IPS-18a (cell line): ENCODE measurements around the gene MMAB.

Source experiments
- H3K27ac ChIP-seq: one replicate; pipeline ENCODE4 v1.5.1; 2013; ENCODE audit warnings: low read length
- H3K27me3 ChIP-seq: one replicate; pipeline ENCODE4 v1.6.1; 2013; ENCODE audit warnings: mild to moderate bottlenecking, low read length; ENCODE audit not compliant: control insufficient read depth, insufficient read depth
- H3K36me3 ChIP-seq: one replicate; pipeline ENCODE4 v1.6.1; 2013; ENCODE audit warnings: low read depth, low read length; ENCODE audit not compliant: control insufficient read depth
- H3K4me1 ChIP-seq: one replicate; pipeline ENCODE4 v1.6.1; 2013; ENCODE audit warnings: low read depth, low read length; ENCODE audit not compliant: control insufficient read depth
- H3K4me3 ChIP-seq: one replicate; pipeline ENCODE4 v1.5.1; 2013; ENCODE audit warnings: low read length
- H3K9ac ChIP-seq: one replicate; pipeline ENCODE4 v1.6.1; 2013; ENCODE audit warnings: mild to moderate bottlenecking, low read length, moderate library complexity
- H3K9me3 ChIP-seq: one replicate; pipeline ENCODE4 v1.6.1; 2013; ENCODE audit warnings: low read depth, low read length; ENCODE audit not compliant: control insufficient read depth

Gene MMAB

DNA sequence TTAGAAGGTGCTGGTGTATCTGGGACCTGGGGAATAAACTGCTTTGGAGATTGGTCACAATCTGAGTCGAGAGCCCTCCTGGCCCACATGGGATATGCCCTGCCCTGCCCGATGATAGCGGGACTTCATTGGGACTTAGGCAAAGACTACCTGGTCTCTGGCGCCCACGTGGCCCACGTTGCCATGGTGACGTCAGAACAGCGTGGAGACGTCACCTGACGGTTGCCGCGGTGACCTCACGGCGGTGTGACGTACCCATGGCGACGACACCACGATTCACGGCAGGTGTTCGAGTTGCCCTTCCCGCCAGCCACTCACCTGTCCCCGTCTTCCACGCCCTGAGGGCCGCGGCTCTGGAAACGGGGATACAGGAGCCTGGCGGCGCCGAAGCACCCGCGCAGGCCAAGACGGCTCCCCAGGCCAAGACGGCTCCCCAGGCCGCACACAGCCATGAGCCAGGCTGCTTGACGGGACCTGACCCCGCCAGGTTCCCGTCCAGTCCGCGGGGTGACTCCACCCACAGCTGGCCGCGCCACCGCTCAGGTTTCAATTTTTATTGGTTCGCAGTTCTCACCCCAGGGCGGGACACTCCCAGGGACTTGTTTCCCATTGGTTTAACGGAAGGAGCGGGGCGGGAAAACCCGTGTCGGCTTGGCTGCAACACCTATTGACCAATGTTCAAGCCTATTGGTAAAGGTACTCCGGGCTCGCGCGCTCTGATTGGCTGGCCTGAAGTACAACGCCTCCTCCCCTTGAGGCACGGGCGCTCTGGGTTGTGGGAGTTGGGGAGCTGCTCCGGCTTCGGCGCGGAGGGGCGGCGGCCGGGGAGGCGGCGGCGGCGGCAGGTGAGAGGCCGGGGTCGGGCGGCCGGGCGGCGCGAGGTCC, at the start of gene MMAB, which contains the start of gene MVK:
TSS of gene MMAB (minus strand) at position 476 of the 885 bp plus-strand sequence. CDS start at position 452, 24 bp downstream.
TSS of gene MVK (plus strand) at position 766 of the 885 bp plus-strand sequence. CDS start 1,029 bp downstream, outside the sequence.
- H3K27ac ChIP-seq = peak within 1 kb of the TSS; percentile 29
- peaks cover 10% of the 10 kb centered on the region for H3K4me1 ChIP-seq
- H3K36me3 ChIP-seq = peaks cover 32% of the 10 kb centered on the region
- peak within 1 kb of the TSS; percentile 62 for H3K9ac ChIP-seq
- H3K27me3 ChIP-seq = no peaks in the 10 kb centered on the region
- peak within 1 kb of the TSS; percentile 79 for H3K4me3 ChIP-seq
- no peaks in the 10 kb centered on the region for H3K9me3 ChIP-seq

DNA sequence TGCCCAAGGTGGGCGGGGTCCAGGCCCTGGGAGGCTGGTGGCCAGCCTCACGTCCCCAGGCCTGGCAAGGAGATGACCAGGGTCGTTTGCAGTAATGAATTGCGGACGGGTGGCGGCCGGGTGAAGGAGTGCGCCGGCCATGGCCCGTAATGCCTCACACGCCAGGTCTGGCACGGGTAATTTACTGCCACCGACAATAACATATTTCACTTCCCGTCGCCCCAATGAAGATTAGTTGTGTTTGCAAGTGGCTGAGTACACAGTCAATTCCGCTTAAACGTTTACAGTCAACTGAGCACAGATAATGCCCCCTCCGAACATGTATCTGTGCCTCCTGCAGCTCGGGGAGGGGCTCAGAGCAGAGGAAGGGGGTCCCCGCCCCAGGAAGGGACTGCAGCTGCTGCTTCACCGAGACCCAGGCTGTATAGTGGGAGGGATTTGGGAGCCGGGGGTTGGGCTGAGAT, 48.6 kb upstream of the MMAB start:
- no peak overlapping the region for H3K4me3 ChIP-seq
- no peaks in the 10 kb centered on the region for H3K36me3 ChIP-seq
- H3K27me3 ChIP-seq = no peaks in the 10 kb centered on the region
- H3K9me3 ChIP-seq = no peaks in the 10 kb centered on the region
- H3K9ac ChIP-seq = no peak overlapping the region
- no peak overlapping the region for H3K27ac ChIP-seq
- H3K4me1 ChIP-seq = no peaks in the 10 kb centered on the region

DNA sequence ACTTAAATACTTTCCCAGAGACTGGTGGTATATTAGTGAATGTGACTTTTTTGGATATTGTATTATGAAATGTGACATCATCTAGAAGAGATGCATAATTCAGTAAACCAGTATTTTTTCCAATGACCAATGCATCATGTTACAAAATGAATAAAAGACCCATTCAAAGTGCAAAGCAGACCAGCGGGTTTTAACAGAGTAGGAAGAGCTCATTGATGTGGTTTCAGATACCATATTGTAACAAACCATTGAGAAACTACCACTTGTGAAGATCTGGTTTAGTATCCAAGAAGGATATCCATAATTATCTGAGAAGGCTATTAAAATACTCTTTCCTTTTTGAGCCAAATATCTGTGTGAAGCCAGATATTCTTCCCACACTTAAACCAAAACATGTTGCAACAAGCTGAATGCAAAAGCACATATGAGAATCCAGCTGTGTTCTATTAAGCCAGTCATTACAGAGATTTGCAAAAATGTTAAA, 47.9 kb upstream of the MMAB start:
- Histone ChIP-seq H3K27me3 (no peaks in the 10 kb centered on the region), H3K4me3 (no peak overlapping the region), H3K9ac (no peak overlapping the region), H3K9me3 (no peaks in the 10 kb centered on the region), H3K27ac (no peak overlapping the region), H3K36me3 (no peaks in the 10 kb centered on the region), H3K4me1 (no peaks in the 10 kb centered on the region)

DNA sequence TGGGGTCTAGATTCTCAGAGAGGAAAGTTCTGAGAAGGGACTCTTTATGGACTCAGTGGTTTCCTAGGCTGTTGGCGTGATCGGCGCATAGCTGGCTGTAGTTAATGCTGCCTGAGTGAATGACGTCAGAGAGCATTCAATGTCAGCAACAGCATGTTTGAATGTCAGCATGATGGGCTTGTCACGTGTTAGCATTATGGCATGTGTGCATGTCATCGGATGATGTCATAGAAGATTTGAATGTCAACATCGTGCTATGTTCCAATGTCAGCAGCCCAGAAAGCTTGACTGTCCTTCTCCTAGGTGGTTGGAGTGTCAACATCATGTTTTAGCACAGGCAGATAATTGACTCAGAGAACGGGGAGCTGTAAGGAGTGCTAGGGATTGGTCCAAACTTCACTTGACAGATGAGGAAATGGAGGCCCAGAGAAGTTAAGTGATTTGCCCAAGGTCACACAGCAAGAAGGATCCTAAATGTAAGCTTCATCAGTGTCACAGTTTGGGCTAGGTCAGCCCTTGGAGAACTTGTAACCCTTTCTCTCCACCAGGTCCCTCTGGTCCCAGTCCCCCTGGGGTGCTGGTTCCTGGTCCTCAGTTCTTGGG, 45.8 kb upstream of the MMAB start:
- Histone ChIP-seq H3K4me1 (no peaks in the 10 kb centered on the region), H3K27me3 (no peaks in the 10 kb centered on the region), H3K9me3 (no peaks in the 10 kb centered on the region), H3K27ac (no peak overlapping the region), H3K9ac (no peak overlapping the region), H3K36me3 (no peaks in the 10 kb centered on the region), H3K4me3 (no peak overlapping the region)

DNA sequence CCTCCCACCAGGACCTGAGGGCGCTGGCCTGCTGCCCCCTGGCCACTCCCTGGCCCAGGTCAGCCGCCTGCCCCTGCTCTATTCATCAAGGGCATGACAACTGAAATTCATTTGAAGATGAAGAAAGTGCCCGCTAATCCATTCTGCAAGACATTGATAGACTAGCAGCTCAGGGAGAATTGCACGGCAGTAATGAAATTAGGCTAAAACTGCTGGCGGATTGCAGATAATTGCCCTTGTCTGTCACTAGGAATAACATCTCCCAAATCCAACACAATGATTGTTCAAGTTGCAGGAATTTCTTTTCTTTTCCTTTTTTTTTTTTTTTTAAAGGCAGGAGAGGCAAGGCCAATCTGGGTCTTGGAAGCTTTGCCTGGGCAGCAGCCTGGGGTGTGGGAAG, 44.8 kb upstream of the MMAB start:
- H3K27me3 ChIP-seq = no peaks in the 10 kb centered on the region
- H3K36me3 ChIP-seq = no peaks in the 10 kb centered on the region
- H3K9ac ChIP-seq = no peak overlapping the region
- H3K9me3 ChIP-seq = no peaks in the 10 kb centered on the region
- peaks cover 4% of the 10 kb centered on the region for H3K4me1 ChIP-seq
- no peak overlapping the region for H3K4me3 ChIP-seq
- H3K27ac ChIP-seq = no peak overlapping the region

DNA sequence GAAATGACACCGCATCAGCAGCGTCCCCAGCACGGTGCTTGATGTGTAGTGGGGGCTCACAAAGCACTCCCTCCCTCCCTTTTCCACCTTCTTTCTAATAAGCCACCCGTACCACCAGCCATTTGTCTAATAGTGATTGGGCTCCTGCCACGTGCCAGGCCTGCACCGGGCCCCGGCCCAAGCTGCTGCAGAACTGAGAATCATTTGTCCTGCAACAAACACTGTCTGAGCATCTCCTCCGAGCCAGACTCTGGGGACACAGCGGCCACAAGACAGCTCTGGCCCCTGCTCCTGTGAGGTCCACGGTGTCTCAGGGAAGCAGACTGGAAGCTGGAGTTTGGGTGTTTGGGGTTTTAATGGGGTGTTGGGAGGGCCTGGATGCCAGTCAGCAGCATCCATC, 44.2 kb upstream of the MMAB start:
- H3K27me3 ChIP-seq = no peaks in the 10 kb centered on the region

DNA sequence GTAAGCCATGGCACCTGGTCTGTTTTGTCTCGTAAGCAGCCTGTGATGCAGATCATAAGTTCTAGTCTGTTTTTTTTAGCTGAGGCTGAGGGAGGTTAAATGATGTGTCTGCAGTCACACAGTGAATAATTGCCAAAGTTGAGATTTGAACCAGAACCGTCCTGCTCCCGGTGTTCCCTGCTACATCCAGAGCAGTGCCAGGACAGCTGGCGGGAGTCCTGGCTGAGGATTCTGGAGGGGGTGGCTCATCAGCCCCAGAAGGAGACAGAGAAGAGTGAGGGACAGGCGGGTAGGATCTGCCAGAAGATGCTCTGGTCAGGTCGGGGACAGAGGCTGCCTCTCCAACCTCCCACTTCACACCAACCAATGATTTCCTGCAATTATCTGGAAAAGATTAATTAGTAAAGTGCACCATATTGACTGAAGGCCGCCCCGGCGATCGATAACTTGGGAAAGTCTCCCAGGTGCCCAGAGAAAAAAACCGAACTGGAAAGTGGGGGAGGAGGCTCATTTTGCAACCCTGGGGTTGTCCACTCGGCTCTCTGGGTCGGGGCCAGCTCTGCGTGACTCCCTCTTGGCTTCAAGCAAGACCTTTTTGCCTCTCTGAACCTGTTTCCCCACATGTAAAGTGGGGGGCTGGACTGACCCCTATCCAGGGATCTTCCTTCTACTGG, 42.4 kb upstream of the MMAB start:
- H3K4me3 ChIP-seq = no peak overlapping the region
- H3K9me3 ChIP-seq = no peaks in the 10 kb centered on the region
- H3K27me3 ChIP-seq = no peaks in the 10 kb centered on the region
- no peaks in the 10 kb centered on the region for H3K36me3 ChIP-seq
- peaks cover 5% of the 10 kb centered on the region for H3K4me1 ChIP-seq
- no peak overlapping the region for H3K9ac ChIP-seq
- no peak overlapping the region for H3K27ac ChIP-seq

More for the DNA sequence above, 44.2 kb upstream of the MMAB start:
- Histone ChIP-seq H3K4me3 (no peak overlapping the region), H3K36me3 (no peaks in the 10 kb centered on the region), H3K27ac (no peak overlapping the region), H3K4me1 (peaks cover 5% of the 10 kb centered on the region), H3K9me3 (no peaks in the 10 kb centered on the region), H3K9ac (no peak overlapping the region)

DNA sequence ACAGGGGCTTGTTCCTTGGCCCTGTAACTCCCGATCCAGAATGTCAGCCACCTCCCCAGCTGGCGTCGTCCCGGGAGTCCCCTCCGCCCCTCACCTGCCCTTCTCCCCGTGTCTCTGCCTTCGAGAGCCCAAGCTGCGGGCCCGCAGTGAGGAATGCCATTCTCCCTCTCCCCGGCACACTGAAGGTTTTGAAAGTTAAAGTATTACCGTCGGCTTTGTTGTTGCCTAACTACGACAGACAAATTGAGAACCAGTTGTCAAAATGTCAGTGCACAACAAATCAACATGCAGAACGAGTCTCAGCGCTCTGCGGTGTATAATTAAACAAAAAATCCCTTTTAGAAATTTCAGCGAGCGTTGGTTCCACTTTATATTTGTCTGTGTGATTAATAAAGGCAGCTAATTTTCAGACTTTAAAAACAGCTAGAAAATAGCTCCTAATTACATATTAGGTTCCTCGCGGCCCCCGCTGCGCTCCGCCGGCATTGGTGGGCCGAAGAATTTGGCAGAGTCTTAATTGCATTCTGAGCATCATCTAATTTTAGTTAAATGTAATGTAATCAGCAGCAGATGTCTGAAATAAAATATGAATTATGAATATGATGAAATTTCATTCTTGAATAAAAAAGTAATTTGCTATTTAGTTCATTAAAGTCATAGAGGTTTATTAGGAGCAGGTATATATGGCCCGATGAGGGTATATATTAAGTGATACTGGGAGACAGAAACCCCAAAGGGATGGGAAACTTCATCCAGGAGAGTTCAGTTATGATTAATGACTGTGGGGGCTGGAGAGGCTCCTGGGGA, 40.5 kb upstream of the MMAB start:
- no peaks in the 10 kb centered on the region for H3K9me3 ChIP-seq
- no peaks in the 10 kb centered on the region for H3K27me3 ChIP-seq

DNA sequence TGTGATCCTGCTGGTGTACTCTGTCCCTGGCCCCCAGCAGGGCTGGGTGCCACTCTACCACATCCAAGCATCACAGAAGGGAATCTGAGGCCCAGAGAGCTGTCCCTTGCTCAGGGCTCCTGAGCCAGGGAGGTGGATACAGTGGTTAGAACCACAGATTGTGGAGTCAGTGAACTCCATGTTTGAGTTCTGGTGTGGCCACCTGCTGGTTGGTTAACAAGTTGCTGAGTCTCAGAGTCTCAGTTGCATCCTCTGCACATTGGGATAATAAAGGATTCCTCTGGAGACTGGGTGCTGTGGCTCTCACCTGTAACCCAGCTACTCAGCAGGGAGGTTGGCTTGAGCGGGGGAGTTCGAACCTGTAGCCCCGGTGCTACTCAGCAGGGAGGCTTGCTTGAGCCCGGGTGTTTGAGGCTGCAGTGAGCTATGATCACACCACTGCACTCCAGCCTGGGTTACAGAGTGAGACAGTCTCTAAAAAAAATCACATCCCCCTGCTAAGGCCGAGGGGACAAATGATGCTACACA, 39.7 kb upstream of the MMAB start:
- Histone ChIP-seq H3K4me1 (peaks cover 5% of the 10 kb centered on the region), H3K27me3 (no peaks in the 10 kb centered on the region), H3K27ac (no peak overlapping the region)

More for the DNA sequence above, 40.5 kb upstream of the MMAB start:
- Histone ChIP-seq H3K27ac (no peak overlapping the region), H3K36me3 (no peaks in the 10 kb centered on the region), H3K4me1 (peaks cover 5% of the 10 kb centered on the region), H3K9ac (no peak overlapping the region), H3K4me3 (no peak overlapping the region)

DNA sequence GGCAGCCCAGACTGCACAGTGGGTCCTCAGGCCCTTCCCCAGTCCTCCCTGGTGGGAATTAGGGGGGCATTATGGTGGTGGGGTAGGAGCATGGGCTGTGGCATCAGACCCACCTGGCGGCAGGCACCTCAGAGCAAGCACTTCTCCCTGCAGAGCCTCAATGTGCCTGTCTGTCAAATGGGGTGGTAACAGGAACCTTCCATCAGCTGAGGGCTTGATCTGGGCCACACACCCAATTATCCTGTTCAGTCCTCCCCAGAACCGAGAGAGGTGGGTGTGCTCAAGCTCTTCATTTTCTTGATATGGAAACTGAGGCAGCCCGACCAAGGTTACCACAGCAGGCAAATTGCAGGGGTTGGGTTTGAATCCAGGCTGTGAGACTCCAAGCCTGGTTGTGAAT, 38.7 kb upstream of the MMAB start:
- Histone ChIP-seq H3K4me3 (no peak overlapping the region), H3K4me1 (peaks cover 5% of the 10 kb centered on the region), H3K9me3 (no peaks in the 10 kb centered on the region), H3K27ac (no peak overlapping the region), H3K9ac (no peak overlapping the region), H3K27me3 (no peaks in the 10 kb centered on the region), H3K36me3 (no peaks in the 10 kb centered on the region)

More for the DNA sequence above, 39.7 kb upstream of the MMAB start:
- Histone ChIP-seq H3K9ac (no peak overlapping the region), H3K4me3 (no peak overlapping the region), H3K9me3 (no peaks in the 10 kb centered on the region), H3K36me3 (no peaks in the 10 kb centered on the region)
